IPS-NIHi7 (cell line): Measurements from ENCODE around the gene HNRNPUL2.

ENCODE experiments used
- DNase-seq: peaks from one replicate; pipeline ENCODE4 v3.0.0; 2012; ENCODE audit warnings: mixed read lengths; ENCODE audit errors: extremely low spot score

The HNRNPUL2 gene

DNA sequence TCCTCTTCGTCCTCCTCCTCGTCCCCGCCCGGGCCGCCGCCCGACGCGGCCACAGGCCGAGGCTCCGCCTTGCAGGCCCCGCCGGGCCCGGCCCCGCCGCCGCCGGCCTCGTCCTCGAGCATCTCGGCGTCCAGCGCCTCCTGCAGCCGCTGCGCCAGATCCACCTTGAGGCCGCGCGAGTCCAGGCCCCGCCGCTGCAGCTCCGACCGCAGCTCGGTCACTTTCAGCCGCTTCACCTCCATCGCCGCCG lies 417 bp downstream of the HNRNPUL2 start:
- DNase-seq, result no peak

DNA sequence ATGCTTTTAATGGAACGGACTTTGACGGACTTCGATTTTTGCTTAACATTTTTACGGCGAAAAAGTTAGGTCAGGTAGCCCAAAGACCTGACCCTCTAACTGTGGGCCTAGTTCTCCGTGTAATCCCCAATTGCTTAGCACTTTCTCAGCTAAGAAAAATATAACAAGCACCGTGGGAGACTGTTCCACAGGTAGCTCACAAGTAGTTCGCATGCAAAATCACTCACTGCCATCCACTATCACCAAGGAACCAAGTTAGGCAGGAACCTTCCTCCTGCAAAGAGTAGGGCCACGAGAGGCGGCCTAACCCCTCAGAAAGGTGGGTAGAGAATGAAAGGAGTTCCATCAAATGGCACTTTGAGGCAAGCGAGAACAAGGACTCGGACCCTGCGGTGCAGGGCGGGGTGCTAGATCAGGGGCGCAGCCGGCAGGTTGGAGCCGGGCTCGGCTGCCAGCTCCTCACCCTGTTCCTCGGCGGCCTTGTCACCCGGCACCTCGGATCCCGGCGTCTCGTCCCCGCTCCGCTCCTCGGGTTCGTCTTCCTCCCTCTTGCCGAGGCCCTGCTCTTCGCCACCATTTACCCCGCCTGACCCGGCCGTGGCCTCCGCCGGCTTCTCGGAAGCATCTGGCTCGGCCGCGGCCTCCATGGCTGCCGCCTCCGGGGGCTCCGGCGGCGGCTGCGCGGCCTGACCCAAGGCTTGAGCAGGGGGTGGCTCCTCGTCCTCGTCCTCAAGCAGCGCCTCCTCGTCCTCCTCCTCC lies 922 bp downstream of the HNRNPUL2 start:
- DNase-seq, result peak; percentile 14

DNA sequence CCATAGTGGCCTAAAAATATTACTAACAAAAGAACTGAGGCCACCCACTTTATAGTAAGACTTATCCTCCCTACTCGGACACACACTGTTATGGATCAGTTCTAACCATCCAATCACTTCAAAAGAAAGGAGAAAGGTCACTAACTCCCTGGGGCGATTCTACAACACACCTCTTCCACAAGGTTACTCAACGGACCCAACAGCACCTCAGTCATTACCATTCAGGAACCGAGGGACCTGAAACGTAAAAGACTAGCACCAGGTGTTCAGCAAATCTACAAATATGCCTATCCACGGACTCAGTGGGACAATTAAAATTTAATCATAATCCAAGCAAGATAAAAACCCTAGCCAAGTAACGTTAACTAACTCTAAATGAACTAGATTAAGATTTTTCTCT lies 1.6 kb downstream of the HNRNPUL2 start:
- no peak for DNase-seq

DNA sequence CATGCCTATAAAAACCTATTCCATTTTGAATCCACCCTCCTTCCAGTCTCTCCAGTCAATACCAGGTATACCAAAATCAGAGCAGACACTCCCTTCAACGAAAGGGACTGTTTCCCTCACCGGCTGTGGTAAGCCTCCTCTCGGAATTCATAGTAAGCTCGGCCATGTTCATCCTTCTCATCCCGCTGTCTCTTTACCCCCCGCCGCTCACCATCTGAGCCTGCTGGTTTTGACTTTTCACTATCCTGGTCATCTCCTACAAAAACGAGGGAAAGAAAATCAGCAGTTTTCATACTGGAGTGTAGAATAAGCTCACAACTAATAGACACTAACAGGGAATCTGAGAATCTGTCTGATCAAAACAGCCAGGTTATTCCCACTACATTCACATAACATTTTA lies 3.1 kb downstream of the HNRNPUL2 start:
- DNase-seq, result no peak

DNA sequence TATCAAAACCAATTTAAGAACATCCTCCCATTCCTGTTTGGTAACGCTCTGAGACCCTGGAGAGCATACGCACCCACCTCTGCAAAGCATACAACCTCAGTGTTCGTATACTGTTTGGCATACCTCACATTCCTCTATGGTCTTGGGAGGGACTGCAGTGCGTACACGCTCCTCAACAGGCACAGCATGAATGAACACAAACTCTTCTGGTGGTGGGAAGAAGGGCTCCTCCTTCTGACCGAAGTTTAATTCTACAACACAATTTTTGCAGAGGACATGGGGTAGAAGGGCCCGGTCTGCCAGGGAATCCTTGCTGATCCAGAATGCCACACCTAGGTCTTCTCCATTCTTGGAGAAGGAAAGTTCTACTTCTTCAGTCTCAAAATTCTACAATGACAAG lies 5.3 kb downstream of the HNRNPUL2 start:
- peak; percentile 15 for DNase-seq

DNA sequence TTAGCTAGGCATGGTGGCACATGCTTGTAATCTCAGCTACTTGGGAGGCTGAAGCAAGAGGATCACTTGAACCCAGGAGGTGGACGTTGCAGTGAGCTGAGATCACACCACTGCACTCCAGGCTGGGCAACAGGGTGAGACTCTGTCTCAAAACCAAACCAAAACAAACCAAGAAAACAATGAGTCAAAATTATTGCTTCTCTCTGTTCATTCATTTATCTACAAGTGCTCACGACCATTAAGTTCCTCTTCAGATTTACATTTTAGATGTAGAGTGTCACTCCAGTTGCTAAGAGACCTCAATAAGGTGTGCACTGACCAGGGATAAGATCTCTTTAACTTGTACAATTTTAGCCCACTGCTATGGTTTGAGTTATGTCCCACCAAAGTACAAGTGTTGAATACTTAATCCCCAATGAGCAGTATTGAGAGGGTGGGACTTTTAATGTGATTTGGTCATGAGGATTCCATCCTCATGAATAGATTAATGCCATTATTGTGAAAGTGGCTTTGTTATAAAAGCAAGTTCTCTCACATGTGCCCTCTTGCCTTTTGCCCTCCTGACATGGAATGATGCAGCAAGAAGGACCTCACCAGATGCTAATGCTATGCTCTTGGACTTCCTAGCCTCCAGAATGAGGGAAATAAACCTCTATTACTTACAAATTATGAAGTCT lies 7.8 kb downstream of the HNRNPUL2 start:
- no peak for DNase-seq

DNA sequence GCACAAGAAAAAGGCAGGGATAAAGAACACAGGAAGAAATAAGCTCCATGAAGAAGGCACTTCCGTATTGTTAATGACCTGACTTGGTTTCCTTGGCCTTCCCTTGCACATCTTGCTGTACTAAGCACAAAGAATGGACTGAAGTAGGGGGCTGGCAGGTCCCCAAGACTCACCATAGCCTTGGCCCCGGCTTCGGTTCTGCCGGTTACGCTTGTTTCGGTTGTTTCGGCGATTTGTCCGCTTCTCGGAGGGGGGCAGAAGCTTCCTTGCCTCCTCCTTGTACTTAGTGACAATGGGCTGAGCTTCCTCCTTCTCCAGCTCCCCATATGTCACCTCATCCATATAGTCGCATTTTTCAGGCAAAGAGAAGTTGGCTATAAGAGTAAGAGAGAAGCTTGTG lies 10.4 kb downstream of the HNRNPUL2 start:
- no peak for DNase-seq

DNA sequence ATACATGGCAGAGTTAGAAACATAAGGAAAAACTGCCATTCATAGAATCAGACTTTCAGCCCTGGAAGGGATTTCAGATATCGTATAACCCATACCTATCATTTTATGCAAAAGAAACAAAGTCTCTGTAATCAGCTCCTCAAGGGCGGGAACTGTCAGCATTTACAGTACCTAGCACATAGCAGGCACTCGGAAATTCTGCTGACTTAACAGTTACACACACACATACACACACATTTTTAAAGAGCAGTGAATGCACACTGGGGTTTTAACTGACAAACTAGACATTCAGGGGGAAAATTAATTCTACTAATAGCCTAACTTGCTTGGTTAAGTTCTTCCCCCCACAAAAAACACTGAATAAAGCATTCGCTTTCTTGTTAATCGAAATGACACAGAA lies 11.1 kb downstream of the HNRNPUL2 start:
- no peak for DNase-seq

DNA sequence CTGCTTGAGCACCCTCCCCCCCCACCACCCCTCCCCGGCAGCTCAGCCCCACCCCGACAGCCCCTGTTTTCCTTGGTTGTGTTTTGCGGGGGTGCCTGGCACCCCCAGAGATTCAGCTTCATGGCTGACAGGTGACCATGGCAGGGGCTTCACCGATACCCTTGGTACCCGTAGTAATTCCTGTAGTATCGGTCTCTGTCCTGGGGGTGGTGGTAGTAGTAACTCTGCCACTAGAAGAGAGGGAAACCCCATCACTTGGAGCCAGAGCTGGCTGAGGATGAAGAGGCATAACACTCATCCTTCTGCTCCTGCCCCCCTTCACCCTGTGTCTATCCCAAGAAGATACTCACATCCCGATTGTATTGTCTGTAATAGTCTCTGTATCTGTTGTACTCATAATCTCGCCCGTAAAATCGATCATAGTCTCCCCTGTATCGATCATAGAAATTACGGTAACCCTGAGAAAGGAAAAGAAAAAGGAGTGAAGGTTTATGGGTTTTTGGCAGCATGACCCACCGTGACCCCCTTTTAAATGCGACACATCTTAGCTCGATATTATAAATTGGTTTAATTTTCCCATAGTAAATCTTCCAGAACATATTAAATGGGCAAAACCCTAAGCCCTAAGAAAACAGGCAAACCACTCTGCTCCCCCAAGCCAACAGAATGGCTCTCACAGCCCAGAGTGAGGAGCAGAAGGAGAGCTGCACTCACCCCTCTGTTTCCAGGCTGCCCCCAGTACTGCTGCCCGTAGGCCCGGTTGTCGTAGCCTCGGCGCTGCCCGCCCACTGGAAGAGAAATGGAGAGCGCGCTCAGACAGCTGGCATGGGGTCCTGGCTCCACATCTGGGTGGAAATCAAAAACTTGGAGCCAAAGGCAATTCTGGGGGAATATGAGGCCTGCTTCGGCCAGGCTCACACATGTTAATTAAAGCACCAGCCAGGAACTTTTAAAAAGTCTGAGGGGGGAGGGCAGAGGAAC lies 11.8 kb downstream of the HNRNPUL2 start:
- DNase-seq, result no peak

DNA sequence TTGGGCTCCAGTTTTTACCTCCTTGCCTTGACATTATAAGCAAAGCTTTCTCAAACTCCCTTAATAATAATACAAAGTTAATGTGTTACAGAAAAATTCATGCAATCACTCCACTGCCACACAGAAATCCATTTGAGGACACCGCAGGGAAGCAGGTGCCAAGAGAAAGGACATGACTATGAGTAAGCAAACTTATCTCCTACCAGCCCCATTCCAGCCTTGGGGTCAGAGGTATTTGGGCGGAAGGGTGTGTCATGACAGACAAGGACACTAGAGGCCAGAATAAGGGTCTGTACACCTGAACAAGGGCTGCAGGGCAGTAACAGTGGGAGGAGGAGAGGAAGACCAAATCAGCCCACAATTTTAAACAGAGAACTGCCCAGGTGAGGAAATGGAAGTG lies 13.9 kb downstream of the HNRNPUL2 start:
- no peak for DNase-seq

DNA sequence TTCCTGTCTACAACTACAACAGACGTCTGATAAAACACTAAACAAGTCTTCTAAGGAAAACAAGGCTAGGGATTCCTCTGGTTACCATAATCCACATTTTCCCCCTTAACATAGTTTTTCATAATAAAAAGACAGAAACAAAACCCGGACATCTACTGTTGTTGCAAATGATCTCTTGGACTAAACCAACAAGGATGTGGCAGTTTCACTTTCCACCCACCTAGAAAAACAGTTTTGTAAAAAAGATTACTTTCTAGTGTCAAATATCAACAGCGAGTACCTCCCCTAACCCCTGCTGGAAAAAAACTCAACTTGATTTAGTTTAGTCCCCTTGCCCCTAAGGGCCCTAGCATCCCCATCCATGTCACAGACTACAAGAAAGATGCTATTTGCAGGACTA lies 14.4 kb downstream of the HNRNPUL2 start:
- DNase-seq, result no peak

DNA sequence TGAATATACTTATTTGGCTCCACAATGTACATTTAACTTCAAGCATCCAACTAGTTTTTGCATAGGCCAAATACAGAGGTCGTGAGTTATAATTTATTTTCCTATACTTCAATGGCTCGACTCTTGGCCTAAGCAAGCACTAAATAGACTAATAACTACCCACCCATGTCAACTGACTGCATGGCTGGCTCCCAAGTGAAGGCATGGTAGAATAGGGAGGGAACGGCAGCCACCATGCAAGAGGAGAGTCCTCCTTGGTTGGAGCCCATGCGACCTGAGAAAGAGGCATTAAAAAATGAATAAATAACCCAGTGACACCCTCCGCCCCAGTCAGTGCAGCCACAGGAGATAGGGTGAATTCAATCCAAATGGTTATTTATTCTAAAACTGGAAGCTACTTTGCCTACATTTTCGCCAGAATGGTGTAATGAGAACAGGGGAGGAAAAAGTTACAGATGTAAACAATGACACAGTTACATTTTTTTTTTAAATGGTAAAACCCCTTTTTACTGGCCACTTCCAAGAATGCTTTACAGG lies 14.9 kb downstream of the HNRNPUL2 start:
- DNase-seq, result no peak

DNA sequence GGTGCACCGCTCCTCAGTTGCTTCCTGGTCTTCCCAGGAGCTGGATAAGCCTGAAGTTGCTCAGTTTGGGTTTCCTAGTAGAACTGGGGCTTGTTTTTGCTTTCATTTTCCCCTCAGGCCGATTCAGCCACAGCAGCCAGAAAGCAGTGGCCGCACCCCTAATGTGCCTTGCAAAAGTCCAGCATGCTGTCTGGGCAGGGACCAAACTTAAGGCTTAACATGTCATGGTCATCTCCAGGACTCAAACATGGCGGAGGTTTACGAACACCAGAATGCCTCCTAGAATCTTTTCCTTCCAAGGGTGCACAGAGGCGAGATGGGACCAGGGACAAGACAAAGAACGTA lies 17.3 kb downstream of the HNRNPUL2 start:
- DNase-seq, result no peak

DNA sequence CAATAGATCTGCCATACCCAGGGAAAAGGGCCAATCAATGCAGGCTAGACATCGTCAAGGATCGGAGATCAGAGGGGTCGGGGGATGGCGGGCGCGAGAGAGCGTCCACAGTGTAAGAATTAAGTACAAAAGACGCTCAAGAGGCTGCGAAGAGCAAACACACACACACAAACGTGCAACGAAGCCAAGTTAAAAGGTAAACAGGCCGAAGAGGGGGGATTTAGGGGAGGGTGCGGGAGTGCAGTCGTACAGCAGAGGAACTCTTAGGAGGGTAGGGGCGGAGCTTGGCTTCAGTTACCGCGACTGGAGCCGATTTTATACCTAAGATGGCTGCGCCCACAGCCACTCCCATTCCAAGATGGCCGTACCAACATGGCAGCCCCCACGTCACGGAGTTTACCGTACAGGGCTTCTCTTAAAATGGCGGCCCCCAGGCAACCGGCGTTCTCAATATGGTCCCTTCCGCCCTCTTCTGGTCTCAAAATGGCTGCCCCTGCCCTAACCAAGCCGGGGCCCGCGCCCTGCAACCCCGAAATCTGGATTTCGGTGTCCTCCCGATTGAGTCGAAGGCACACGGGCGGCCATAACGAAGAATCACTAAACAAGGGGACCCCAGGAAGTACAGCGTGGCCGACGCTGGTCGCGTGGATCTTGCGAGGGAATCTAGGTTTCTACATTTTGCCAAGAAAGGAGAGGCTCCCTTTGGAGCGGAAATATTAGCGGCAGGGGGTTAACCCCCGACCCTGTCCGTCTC lies 17.8 kb downstream of the HNRNPUL2 start:
- peak; percentile 85 for DNase-seq

DNA sequence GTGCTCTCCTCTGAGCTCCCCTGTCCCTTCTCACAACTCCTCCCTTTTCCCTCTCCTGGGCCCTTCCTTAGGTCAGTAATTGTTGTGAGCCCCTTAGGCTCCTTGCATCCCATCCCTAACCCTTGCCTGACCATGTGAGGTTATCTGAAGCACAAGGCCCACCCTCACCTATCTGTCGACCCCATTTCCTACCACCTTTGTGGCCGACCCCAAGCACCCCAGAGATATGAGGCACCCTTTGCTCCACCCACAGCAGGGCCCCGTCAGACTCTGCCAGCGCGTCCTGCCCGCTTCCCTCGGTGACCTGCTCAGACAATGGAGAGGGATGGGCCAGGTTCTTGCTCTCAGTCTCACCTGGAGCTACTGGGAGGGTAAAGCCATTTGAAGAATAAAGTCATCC lies 18.5 kb downstream of the HNRNPUL2 start:
- no peak for DNase-seq

DNA sequence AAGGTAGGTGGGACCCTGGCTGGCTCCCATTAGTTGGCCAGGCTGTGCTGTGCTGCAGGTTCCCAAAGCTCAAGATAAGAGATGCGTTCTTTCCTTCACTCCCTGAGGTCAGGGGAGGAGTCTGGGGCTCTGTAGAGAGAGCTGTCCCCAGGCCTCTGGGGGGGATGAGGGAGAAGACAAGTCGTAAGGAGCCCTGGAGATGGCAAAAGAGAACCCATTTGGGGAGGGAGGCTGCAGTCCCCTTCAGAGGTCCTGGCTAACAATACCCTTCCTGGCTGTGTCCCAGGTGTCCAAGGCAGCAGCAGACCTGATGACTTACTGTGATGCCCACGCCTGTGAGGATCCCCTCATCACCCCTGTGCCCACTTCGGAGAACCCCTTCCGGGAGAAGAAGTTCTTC lies 18.9 kb downstream of the HNRNPUL2 start:
- DNase-seq, result no peak

DNA sequence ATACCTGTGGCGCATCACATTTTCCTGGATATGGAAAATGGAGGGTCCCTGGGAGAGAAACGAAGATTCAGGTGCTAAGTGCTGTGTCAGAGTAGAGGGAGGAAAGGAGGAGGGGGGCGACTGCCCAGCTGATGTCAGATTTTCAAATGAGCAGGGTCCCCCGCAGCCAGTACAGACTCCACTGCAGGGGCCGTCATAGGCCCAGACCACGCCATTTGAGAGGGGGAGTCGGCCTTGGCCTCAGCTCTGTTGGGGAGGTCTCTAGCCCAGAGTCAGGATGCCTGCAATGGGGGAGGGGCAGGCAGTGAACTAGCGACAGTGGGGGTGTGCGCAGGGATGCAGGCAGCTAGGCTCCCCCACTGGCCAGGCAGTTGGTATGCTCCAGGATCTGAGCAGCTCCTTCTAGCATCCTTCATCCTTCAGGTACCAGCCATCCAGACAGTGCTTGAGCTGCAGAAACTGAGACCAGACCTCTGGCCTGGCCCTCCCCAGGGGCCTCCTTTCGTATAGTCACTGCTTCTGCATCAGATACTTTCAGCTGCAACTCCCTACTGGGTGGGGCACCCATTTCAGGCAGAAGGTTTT lies 19.9 kb downstream of the HNRNPUL2 start, which contains the start of the genes BSCL2 and GNG3:
BSCL2 (minus strand) TSS at position 148 of the 585 bp plus-strand sequence. CDS start 229 bp downstream, outside the sequence.
GNG3 (plus strand) TSS at position 400 of the 585 bp plus-strand sequence. CDS start 620 bp downstream, outside the sequence.
- peak; percentile 81 for DNase-seq

DNA sequence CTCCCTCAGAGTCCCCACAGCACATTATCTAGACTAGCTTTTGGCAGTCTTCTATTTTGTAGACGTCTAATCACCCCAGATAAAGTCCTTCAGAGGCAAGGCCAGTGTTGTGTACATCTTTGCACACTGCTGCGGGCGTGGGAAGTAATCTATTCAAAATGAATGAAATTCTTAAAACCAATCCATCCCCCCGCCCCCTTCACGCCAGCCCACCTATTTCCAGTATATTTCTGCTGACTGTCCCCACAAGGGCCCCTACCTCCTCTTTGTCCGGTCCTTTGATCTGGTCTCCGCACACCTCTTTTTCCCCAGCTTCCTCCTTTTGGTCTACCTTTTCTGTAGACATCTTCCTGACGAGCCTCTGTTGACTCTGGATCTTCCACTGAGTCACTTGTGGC lies 20.4 kb downstream of the HNRNPUL2 start:
- DNase-seq, result no peak

DNA sequence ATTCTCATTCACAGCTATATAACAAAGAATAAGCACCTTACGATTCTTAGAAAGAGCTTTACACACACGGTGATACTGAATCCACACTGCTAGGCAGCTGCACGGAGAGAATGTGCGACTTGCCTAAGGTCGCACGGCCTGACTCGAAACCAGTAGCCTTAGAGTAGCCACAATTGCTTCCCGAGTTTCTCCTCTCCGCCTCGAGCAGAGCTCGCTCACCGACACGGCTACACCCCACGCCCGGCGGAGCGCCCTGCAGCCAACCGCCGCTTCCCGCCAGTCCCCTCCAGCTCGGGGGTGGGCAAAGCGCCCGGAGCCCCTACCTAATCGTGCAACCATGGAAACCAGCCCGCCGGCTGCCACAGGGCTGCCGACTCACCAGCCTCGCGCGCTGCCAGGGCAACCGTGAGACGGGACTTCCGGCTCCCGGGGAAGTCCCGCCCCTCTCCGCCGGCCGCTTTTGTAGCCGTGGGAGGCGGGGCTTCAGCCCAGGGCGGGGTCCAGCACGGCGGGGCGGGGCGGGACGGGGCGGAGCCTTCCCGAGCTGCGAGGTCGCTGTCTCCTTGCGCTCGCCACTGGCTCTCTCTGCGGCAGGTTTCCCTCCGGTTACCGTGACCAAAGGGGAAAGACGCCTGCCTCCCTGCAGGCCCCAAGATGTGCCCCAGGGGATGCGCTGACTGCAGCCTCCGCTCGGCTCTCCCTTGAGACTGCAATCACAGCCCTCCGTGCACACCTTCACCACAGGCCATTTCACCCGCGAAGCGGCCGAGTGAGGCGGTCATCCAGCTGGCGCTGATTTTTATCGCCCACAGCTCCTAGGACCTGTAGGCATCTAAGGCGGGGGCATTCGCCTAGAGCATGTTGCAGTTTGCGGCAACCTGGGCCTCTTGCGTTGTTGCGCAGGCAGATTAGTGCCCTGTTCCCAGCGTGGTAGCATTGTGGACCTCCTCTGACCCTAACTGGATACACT lies 21.1 kb downstream of the HNRNPUL2 start:
- peak; percentile 95 for DNase-seq

DNA sequence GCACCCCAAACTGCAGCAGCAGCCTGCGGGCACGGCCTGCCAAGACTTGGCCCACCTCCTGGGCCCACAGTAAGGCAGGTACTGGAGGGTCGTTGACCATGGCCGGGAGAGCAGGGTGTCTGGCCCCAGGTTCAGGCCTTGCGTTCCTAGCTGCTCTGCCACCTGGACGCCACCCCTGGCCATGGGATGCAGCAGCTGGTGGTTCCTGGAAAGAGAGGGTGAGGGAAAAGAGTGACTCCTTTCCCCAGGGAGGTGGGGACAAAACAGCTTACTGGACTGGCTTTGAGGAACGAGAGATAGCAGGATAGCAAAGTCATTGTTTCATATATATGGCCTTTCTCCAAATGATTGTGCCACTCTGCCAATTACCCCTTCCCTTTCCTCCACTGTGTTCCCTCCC lies 21.8 kb downstream of the HNRNPUL2 start:
- DNase-seq, result peak; percentile 31
